Measurements from ENCODE around the gene MAGEF1.
"Not testable (repeated sequence)": the region's sequence is repeated elsewhere in the genome, so short reads cannot be mapped to it uniquely, and the experiment has no call there.

Gene MAGEF1

DNA sequence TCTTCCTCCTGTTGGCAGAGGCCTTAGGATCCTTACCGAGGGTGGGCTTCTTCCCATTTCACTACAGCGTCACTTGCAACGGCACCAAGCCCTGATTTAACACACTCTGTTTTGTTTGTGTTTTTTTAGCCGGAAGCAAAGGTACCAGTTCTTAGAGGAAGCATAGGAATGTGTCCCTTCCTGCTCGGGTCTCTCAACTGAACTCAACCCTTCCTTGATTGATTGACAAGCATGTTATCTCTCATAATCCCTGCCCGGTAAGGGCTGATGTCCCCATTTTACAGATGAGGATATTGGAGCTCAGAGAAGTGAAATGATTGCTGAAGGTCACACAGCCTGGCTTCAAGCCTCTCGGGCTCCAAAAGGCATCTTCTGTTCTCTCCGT, 26.6 kb upstream of the MAGEF1 start:
- no peaks in the 10 kb centered on the region for H3K9me3 ChIP-seq (ENCODE audit: low read length)
- H3K4me1 ChIP-seq (ENCODE audit: insufficient read depth, low read length): peaks cover 5% of the 10 kb centered on the region
- H3K27me3 ChIP-seq (ENCODE audit: insufficient read depth, low read length): peaks cover 5% of the 10 kb centered on the region
- H2AFZ ChIP-seq (ENCODE audit: low read depth, low read length): no peak overlapping the region
- H3K4me3 ChIP-seq (ENCODE audit: low read length): no peak overlapping the region
- no peaks in the 10 kb centered on the region for H3K36me3 ChIP-seq (ENCODE audit: insufficient read depth, low read length)

GRCh38 chr3:184737641-184738505, 26.0 kb upstream of the MAGEF1 start:
- Histone ChIP-seq H3K9me3 (ENCODE audit: low read length) (no peaks in the 10 kb centered on the region), H3K36me3 (ENCODE audit: insufficient read depth, low read length) (no peaks in the 10 kb centered on the region), H3K4me3 (ENCODE audit: low read length) (no peak overlapping the region), H3K4me1 (ENCODE audit: insufficient read depth, low read length) (peaks cover 3% of the 10 kb centered on the region), H3K27me3 (ENCODE audit: insufficient read depth, low read length) (peaks cover 5% of the 10 kb centered on the region), H2AFZ (ENCODE audit: low read depth, low read length) (no peak overlapping the region)

DNA sequence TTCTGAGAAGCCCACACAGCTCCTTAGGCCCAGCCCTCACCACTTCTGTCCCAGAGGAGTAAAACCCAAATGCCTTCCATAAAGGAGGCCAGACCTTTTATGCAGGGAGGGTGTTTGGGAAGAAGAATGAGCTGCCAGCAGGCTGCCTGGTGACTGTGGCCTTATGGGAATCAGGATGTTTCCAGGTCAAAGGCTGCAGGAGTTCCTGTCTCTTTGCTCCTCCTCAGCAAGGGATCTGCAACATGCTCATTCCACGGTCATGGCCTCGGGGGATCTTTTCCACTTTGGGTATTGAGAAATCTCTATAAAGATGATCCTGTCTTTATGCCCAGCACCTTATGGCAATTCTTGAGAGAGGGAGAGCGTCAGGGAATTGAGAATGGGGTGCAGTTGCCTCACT, 25.2 kb upstream of the MAGEF1 start:
- H3K36me3 ChIP-seq (ENCODE audit: insufficient read depth, low read length): no peaks in the 10 kb centered on the region
- no peak overlapping the region for H2AFZ ChIP-seq (ENCODE audit: low read depth, low read length)
- peaks cover 5% of the 10 kb centered on the region for H3K27me3 ChIP-seq (ENCODE audit: insufficient read depth, low read length)
- no peak overlapping the region for H3K4me3 ChIP-seq (ENCODE audit: low read length)
- peaks cover 4% of the 10 kb centered on the region for H3K4me1 ChIP-seq (ENCODE audit: insufficient read depth, low read length)
- H3K9me3 ChIP-seq (ENCODE audit: low read length): no peaks in the 10 kb centered on the region

GRCh38 chr3:184734903-184735701, 23.2 kb upstream of the MAGEF1 start:
- H3K4me1 ChIP-seq (ENCODE audit: insufficient read depth, low read length): peaks cover 8% of the 10 kb centered on the region
- no peaks in the 10 kb centered on the region for H3K9me3 ChIP-seq (ENCODE audit: low read length)
- no peaks in the 10 kb centered on the region for H3K36me3 ChIP-seq (ENCODE audit: insufficient read depth, low read length)
- no peak overlapping the region for H2AFZ ChIP-seq (ENCODE audit: low read depth, low read length)
- no peaks in the 10 kb centered on the region for H3K27me3 ChIP-seq (ENCODE audit: insufficient read depth, low read length)
- no peak overlapping the region for H3K4me3 ChIP-seq (ENCODE audit: low read length)

DNA sequence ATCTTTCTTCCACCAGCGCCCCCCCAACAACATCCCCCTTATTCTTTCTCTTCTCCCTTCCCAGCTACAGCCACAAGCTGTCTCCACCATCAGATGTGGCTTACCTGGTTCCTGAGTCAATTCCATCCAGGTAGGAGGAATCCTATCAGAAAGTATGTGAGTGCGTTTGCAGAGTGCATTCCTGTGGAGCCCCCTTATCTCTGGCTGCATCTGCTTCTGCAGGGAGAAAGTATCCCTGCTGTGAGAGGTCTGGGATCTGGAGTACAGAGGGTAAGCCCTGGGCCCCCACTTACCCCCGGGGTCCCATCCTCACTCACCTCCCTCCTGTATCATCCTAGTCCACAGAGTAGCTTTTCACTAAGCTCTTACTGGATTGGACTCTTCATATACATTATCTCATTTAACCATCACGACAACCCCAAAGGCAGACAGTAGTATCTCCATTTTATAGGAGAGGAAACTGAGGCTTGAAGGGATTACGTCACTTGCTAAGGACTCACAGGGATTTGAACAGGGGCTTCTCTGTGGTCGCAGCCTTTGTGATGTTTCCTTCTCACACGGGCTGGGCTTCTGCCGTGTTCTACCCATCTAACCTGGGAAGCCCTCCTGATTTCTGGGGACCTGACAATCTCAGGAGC, 22.2 kb upstream of the MAGEF1 start:
- Histone ChIP-seq H2AFZ (ENCODE audit: low read depth, low read length) (no peak overlapping the region), H3K9me3 (ENCODE audit: low read length) (no peaks in the 10 kb centered on the region), H3K4me1 (ENCODE audit: insufficient read depth, low read length) (peaks cover 8% of the 10 kb centered on the region), H3K27me3 (ENCODE audit: insufficient read depth, low read length) (no peaks in the 10 kb centered on the region), H3K36me3 (ENCODE audit: insufficient read depth, low read length) (no peaks in the 10 kb centered on the region), H3K4me3 (ENCODE audit: low read length) (no peak overlapping the region)

DNA sequence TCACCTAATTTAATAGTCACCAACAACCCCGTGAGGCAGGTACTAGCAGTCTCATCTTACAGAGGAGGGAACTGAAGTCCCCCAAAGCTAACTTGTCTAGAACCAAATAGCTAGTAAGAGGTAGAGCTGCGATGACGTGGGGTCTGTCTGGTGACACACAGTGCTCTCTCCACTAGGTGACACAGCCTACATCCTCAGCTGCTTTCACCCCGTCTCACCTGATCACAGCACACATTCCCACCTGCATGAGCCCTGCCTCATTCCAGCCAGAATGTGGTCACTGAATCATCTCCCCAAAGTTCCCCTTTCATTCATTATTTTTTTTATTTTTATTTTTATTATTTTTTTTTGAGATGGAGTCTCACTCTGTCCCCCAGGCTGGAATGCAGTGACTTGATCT, 21.3 kb upstream of the MAGEF1 start:
- H3K4me1 ChIP-seq (ENCODE audit: insufficient read depth, low read length): peaks cover 8% of the 10 kb centered on the region
- H3K36me3 ChIP-seq (ENCODE audit: insufficient read depth, low read length): no peaks in the 10 kb centered on the region
- no peaks in the 10 kb centered on the region for H3K27me3 ChIP-seq (ENCODE audit: insufficient read depth, low read length)
- no peak overlapping the region for H2AFZ ChIP-seq (ENCODE audit: low read depth, low read length)
- H3K9me3 ChIP-seq (ENCODE audit: low read length): no peaks in the 10 kb centered on the region
- H3K4me3 ChIP-seq (ENCODE audit: low read length): no peak overlapping the region

- H3K4me3 ChIP-seq (ENCODE audit: low read length): no peak overlapping the region
- H3K36me3 ChIP-seq (ENCODE audit: insufficient read depth, low read length): no peaks in the 10 kb centered on the region
- no peak overlapping the region for H2AFZ ChIP-seq (ENCODE audit: low read depth, low read length)
- H3K4me1 ChIP-seq (ENCODE audit: insufficient read depth, low read length): peaks cover 11% of the 10 kb centered on the region
- H3K9me3 ChIP-seq (ENCODE audit: low read length): no peaks in the 10 kb centered on the region
- no peaks in the 10 kb centered on the region for H3K27me3 ChIP-seq (ENCODE audit: insufficient read depth, low read length)
Measured at GRCh38 chr3:184731786-184732537, 20.1 kb upstream of the MAGEF1 start.

- Histone ChIP-seq H2AFZ (ENCODE audit: low read depth, low read length) (no peak overlapping the region), H3K27me3 (ENCODE audit: insufficient read depth, low read length) (no peaks in the 10 kb centered on the region), H3K4me3 (ENCODE audit: low read length) (no peak overlapping the region), H3K4me1 (ENCODE audit: insufficient read depth, low read length) (peaks cover 12% of the 10 kb centered on the region), H3K9me3 (ENCODE audit: low read length) (no peaks in the 10 kb centered on the region), H3K36me3 (ENCODE audit: insufficient read depth, low read length) (no peaks in the 10 kb centered on the region)
Measured at GRCh38 chr3:184730924-184731323, 19.1 kb upstream of the MAGEF1 start.

- not testable (repeated sequence) for H2AFZ ChIP-seq (ENCODE audit: low read depth, low read length); H3K9me3 ChIP-seq (ENCODE audit: low read length); H3K4me3 ChIP-seq (ENCODE audit: low read length); H3K27me3 ChIP-seq (ENCODE audit: insufficient read depth, low read length); H3K36me3 ChIP-seq (ENCODE audit: insufficient read depth, low read length)
- H3K4me1 ChIP-seq (ENCODE audit: insufficient read depth, low read length): peaks cover 12% of the 10 kb centered on the region
Measured at GRCh38 chr3:184729154-184729553, 17.3 kb upstream of the MAGEF1 start.

GRCh38 chr3:184728010-184728527, 16.2 kb upstream of the MAGEF1 start:
- no peak overlapping the region for H3K4me3 ChIP-seq (ENCODE audit: low read length)

GRCh38 chr3:184727357-184728009, 15.6 kb upstream of the MAGEF1 start:
- no peaks in the 10 kb centered on the region for H3K36me3 ChIP-seq (ENCODE audit: insufficient read depth, low read length)
- no peaks in the 10 kb centered on the region for H3K9me3 ChIP-seq (ENCODE audit: low read length)
- H3K4me3 ChIP-seq (ENCODE audit: low read length): no peak overlapping the region
- no peaks in the 10 kb centered on the region for H3K27me3 ChIP-seq (ENCODE audit: insufficient read depth, low read length)
- no peak overlapping the region for H2AFZ ChIP-seq (ENCODE audit: low read depth, low read length)
- peaks cover 12% of the 10 kb centered on the region for H3K4me1 ChIP-seq (ENCODE audit: insufficient read depth, low read length)

More at GRCh38 chr3:184728010-184728527, 16.2 kb upstream of the MAGEF1 start:
- no peaks in the 10 kb centered on the region for H3K9me3 ChIP-seq (ENCODE audit: low read length)
- H3K4me1 ChIP-seq (ENCODE audit: insufficient read depth, low read length): peaks cover 12% of the 10 kb centered on the region
- H2AFZ ChIP-seq (ENCODE audit: low read depth, low read length): no peak overlapping the region
- H3K27me3 ChIP-seq (ENCODE audit: insufficient read depth, low read length): no peaks in the 10 kb centered on the region
- H3K36me3 ChIP-seq (ENCODE audit: insufficient read depth, low read length): no peaks in the 10 kb centered on the region

GRCh38 chr3:184726497-184726896, 14.6 kb upstream of the MAGEF1 start:
- Histone ChIP-seq H3K27me3 (ENCODE audit: insufficient read depth, low read length) (no peaks in the 10 kb centered on the region), H3K9me3 (ENCODE audit: low read length) (no peaks in the 10 kb centered on the region)

More at GRCh38 chr3:184726497-184726896, 14.6 kb upstream of the MAGEF1 start:
- Histone ChIP-seq H3K4me1 (ENCODE audit: insufficient read depth, low read length) (peaks cover 4% of the 10 kb centered on the region), H3K36me3 (ENCODE audit: insufficient read depth, low read length) (no peaks in the 10 kb centered on the region), H2AFZ (ENCODE audit: low read depth, low read length) (no peak overlapping the region), H3K4me3 (ENCODE audit: low read length) (no peak overlapping the region)

All from neuron (in vitro differentiated cells).